NT2/D1 (cell line): ENCODE data around the gene GPRC5B.

Experiments
- SUZ12 ChIP-seq: IDR thresholded peaks from 2 replicates; pipeline ENCODE4 v1.6.1; 2011; ENCODE audit not compliant: insufficient read length, insufficient read depth; ENCODE audit errors: extremely low read depth
- YY1 ChIP-seq: IDR thresholded peaks from 2 replicates; pipeline ENCODE4 v1.6.1; 2011; ENCODE audit not compliant: insufficient read length, insufficient read depth

DNA sequence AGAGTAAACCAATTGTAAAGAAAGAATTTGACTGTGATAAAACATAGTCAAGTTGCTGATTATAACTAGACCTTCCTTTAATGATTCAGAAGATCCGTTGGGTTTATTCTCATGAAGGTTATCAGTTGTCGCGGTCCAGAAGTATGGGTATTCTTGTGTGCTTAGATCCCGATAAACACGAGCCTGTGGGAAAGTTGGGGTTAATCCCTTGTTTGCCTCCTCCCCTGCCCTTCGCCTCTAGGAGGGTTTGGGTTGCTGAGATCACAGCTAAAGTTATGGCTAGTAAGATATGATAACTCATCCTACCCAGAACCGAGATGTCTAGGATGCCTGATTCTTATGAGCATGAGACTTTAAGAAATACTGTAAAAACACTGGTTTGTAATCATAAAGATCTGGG, 66.8 kb downstream of the GPRC5B start:
- TF ChIP-seq SUZ12, result no peak
- TF ChIP-seq YY1, result no peak
